Activated T-cell treated with anti-CD3 and anti-CD28 coated beads for 1 hour (primary cell): ENCODE data around the gene TLR6.
"Not testable (repeated sequence)": the region's sequence is repeated elsewhere in the genome, so short reads cannot be mapped to it uniquely, and the experiment has no call there.

Experiments used
- DNase-seq: peaks from one replicate; pipeline ENCODE4 v3.0.0-alpha.2; 2020; ENCODE audit warnings: low read depth

The TLR6 gene

GRCh38 chr4:38820329-38821061, 36.1 kb downstream of the TLR6 start:
- no peak for DNase-seq

GRCh38 chr4:38819569-38819968, 37.0 kb downstream of the TLR6 start:
- DNase-seq: no peak

- no peak for DNase-seq
Observed at GRCh38 chr4:38818441-38818976, 38.1 kb downstream of the TLR6 start.

DNA sequence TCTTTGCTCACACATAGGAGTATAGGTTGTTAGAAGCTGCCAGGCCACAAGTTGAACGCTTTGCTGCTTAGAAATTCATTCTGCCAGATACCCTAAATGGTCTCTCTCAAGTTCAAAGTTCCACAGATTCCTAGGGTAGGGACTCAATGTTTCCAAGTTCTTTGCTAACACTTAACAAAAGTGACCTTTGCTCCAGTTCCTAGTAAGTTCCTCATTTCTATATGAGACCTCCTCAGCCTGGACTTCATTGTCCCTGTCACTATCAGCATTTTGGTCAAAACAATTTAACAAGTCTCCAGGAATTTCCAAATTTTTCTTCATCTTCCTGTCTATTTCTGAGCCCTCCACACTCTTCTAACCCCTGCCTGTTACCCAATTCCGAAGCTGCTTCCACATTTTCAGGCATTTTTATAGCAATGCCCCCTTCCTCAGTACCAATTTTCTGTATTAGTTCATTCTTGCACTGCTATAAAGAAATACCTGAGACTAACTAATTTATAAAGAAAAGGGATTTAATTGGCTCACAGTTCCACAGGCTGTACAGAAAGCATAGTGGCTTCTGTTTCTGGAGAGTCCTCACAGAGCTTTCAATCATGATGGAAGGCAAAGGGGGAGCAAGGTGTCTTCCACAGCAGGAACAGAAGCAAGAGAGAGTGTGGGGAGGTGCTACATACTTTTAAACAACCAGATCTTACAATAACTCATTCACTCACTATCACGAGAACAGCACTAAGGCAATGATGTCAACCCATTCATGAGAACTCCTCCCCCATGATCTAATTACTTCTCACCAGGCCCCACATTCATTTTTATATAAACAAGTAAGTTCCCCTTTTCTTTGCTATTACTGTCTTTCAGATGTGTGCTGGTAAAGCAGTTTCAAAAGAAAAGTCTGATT, 40.5 kb downstream of the TLR6 start:
- DNase-seq: no peak

DNA sequence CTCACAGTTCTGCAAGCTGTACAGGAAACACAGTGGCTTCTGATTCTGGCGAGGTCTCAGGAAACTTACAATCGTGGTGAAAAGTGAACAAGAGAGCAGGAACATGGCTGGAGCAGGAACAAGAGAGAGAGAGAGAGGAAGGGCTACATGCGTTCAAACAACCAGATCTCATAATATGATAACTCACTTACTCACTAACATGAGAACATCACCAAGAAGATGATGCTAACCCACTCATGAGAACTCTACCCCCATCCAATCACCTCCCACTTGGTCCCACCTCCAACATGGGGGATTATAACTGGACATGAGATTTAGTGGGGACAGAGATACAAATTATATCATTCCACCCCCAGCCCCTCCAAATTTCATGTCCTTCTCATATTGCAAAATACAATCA, 42.2 kb downstream of the TLR6 start:
- DNase-seq: no peak

GRCh38 chr4:38811297-38811696, 45.3 kb downstream of the TLR6 start:
- DNase-seq: no peak

GRCh38 chr4:38807462-38807861, 49.2 kb downstream of the TLR6 start:
- DNase-seq: not testable (repeated sequence)

- not testable (repeated sequence) for DNase-seq
Observed at GRCh38 chr4:38806251-38806650, 50.4 kb downstream of the TLR6 start.

DNA sequence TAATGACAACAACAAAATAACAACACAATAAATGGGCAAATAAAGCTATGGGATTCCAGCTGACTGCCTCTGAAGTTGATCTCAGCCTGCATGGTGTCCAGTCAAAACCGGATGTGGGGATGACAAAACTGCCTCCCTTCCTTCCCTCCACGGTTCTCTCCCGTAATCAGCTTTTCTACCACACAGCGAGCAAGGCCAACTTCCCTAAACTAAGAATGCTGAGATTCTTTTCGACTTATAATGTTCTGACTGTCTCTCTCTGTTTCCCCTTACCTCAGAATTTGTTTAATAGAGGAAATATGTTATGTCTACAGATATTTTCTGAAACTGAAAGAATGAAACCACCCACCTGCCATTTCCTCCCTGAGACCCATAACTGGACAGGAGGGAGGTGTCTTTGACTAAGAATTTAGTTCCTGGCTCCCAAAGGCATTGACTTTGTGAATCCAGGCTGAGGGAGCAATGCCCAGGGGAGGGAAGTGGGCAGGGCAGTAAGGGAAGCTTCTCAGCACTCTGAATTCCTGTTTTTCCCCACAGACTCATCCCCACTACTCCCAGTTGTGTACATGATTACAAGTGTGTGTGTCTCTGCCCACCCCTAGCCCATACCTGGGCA, 51.0 kb downstream of the TLR6 start:
- no peak for DNase-seq

DNA sequence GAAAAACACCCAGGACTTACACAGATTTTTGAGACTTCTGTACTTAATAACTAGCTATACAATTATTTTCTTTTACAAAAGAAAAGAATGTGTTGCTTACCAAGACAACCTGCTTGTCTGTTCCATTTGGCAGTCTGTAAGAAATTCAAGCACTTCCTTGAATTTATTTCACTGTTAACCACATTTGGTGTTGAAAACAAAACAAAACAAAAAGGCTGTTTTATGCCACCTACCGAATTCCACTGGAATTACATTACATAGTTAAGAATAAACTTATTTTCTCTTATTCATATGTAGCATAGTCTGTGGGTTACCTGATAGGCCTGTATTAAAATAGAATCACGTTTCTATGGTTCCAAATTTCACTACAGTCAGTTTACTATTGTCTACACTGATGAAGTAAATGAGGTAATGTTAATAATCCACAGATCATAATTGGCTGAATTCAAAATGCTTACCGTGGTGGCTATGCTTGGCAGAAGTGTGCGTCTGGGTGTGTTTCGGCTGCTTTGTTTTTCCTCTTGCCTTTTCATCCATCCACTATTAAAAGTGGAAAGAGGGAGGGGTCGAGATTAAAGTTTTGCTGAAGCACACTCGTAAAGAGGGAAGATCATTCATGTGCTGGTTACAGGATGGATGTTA, 51.8 kb downstream of the TLR6 start, which contains the start of gene TLR1:
TLR1 (minus strand) TSS at position 138 of the 642 bp plus-strand sequence. CDS start 5,960 bp downstream, outside the sequence.
- DNase-seq: no peak

- no peak for DNase-seq
Observed at GRCh38 chr4:38803833-38804653, 52.6 kb downstream of the TLR6 start.

DNA sequence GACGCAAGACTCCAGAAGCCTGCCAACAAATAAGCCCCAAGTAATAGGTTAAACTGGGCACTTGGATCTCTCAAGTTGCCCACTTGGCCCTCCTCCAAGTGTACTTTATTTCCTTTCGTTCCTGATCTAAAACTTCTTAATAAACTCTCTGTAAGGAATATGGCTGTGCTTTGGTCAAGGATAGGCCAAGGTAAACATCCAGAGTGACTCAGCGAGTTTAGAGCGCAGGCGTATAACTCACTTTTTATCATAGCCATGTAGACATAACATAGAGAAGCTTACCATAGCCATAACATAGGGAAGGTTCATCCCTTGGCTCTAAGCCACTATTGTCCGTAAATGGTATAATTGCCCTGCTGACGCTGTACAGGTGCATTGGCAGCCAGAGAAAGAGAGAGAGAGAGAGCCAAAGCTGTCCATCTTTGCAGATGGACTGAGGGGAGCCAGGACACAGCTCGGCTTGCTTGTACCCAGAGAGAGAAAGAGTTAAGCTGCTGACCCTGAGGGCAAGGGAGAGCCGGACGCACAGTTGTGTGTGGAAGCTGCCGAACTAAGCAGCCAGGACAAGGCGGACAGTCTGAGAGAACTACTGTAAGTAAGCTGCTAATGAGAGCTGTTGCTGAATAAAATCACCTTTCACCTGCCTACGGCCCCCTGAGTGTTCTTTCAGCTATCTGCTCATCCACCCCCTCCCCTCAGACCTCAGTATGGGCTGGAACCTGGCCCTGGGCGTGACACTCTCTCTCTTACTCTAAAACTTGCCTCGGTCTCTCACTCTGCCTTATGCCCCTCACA, 53.9 kb downstream of the TLR6 start:
- DNase-seq: no peak

GRCh38 chr4:38800961-38801450, 55.6 kb downstream of the TLR6 start:
- DNase-seq: no peak

- DNase-seq: no peak
Observed at GRCh38 chr4:38800366-38800765, 56.3 kb downstream of the TLR6 start.

- DNase-seq: no peak
Observed at GRCh38 chr4:38795087-38795486, 61.5 kb downstream of the TLR6 start.

DNA sequence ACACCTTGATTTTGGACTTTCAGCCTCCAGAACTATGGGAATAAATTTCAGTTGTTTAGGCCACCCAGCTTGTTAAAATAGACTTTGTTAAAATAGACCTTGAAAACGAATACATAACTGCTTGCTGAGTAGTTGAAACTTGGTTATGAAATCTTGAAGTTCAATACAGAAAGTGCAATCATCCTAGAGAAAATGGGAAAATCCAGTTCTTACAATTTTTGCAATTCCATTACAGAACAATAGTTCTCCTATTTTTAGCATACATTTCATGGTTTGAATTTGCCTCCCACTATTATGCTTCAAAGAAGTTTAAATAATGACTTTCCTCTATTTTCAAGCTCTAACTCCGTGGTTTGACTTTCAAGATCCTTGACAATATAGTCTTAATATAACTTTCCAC, 62.6 kb downstream of the TLR6 start:
- DNase-seq: no peak

GRCh38 chr4:38791010-38791409, 65.6 kb downstream of the TLR6 start:
- DNase-seq: no peak

GRCh38 chr4:38788317-38788716, 68.3 kb downstream of the TLR6 start:
- DNase-seq: no peak

DNA sequence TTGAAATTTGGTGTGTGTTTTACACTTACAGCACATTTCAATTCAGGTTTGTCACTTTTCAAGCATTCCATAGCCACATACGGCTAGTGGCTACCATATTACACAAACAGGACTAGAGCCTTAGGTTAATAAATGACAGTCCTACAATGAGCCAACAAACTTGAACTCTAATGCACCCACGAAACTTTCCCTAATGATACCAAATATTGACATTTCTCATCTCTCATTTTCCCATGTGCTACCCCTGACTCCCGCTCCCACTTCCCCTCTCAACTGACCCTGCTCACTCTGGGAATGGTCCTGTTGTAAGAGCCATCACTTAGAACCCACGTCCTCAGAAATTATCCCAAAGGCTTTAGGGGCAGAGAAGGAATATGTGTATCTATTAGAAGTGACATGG, 68.9 kb downstream of the TLR6 start:
- DNase-seq: no peak

DNA sequence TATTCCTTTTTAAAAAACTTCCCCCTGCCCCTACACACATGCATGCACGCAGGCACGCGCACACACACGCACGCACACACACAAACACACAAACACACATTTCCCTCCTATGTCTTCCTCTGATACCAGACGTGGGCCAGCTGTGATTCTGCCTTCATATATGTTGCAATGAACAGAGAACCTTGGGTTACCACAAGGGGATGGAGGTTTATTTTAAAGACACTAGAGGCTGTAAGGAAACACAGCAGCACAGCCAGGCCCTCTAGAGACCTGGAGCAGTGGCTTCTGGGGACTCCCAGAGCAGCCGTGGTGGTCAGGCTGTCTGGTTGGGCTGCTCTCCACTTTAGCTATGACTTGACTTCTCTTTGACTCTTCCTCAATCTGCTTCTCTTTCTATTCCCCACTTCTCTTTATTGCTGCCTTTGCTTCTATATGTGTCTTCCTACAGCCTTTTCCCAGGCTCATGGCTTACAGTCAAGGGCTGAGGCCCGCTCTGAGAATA, 70.7 kb downstream of the TLR6 start:
- DNase-seq: no peak
